Caki2 (cell line): ENCODE data around the gene B3GNT4. TPM values are rescaled to one million over a fixed set of nuclear protein-coding genes. Genes with fewer than 3 reads are reported as not detected.

Experiments
- DNase-seq: peaks from one replicate; pipeline ENCODE4 v3.0.0-alpha.2; 2015; ENCODE audit warnings: low read depth
- in situ Hi-C: cut with HindIII; loops from 2 replicates; pipeline ENCODE4 v1.10.0; 2016; ENCODE audit warnings: low sequenced_read_pairs, low pct_unique_long_range_greater_than_20kb, mixed read lengths
- total RNA-seq: library from RNA; depleted of rRNA; stranded (reverse); fragments of >200 nt; shearing (Covaris generic); gene quantifications from 2 replicates; pipeline ENCODE4 v1.2.3, GENCODE V29; 2014; ENCODE audit warnings: low replicate concordance

The B3GNT4 gene
- total RNA-seq, 1 experiment from 2014 or later: 1.4 TPM

- in situ Hi-C loops: no loop called here
- no peak for DNase-seq
Measured at GRCh38 chr12:122206111-122206881, 2.8 kb downstream of the B3GNT4 start.

DNA sequence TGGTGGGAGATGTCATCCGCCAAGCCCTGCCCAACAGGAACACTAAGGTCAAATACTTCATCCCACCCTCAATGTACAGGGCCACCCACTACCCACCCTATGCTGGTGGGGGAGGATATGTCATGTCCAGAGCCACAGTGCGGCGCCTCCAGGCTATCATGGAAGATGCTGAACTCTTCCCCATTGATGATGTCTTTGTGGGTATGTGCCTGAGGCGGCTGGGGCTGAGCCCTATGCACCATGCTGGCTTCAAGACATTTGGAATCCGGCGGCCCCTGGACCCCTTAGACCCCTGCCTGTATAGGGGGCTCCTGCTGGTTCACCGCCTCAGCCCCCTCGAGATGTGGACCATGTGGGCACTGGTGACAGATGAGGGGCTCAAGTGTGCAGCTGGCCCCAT is 3.5 kb downstream of the B3GNT4 start:
- no peak for DNase-seq
- in situ Hi-C loops: no loop called here

DNA sequence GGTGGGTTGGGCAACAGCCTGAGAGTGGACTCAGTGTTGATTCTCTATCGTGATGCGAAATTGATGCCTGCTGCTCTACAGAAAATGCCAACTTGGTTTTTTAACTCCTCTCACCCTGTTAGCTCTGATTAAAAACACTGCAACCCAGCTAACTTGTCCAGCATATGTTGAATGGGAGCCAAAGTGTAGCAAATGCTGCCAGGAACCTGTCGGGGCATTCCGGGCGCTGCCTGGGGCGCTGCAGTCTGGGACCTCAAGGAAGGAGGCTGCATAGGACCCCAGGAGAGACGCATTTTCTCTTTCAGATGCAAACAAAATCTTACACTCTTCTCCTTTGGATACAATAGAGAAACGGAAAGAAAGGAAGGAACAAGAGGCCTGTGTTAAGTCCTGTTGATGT is 3.9 kb downstream of the B3GNT4 start:
- in situ Hi-C loops: no loop called here
- DNase-seq: no peak

GRCh38 chr12:122208073-122208820 is 4.7 kb downstream of the B3GNT4 start:
- in situ Hi-C loops: no loop called here

GRCh38 chr12:122215771-122216170 is 12.3 kb downstream of the B3GNT4 start:
- in situ Hi-C loops: no loop called here
- no peak for DNase-seq

More at GRCh38 chr12:122208073-122208820, 4.7 kb downstream of the B3GNT4 start:
- DNase-seq: no peak

- in situ Hi-C loops: no loop called here
- no peak for DNase-seq
Measured at GRCh38 chr12:122216445-122216844, 12.9 kb downstream of the B3GNT4 start.

DNA sequence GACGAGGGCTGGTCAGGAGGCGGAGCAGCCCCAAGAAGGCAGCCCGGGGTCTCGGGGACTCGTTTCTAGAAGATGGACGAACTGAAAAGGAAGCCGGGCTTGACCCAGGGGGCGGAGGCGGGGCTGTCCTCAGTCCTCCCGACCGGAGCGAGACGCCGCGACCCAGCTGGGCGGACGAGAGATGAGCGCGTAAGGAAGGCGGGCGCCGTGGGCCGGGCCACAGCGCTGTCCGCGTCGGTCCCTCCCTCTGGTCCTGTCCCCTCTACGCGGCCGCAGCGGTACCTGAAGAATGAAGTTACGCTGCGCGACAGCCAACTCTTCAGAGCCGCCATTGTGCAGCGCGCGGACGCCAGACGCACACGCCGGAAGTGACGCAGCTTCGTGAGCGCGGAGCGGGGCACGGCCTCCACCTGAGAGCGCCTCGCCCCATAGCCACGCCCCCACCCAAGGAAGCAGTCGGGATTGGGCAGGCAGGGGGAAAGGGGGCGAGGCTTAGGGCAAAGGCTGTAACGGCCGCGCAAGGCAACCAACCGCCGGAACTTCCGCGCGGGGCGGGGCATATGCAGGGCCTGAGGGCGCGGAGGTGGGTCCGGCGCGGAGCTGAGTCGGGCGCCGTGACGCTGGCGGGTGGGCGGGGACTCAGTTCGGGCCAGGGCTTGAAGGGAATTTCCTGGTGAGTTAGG is 22.3 kb downstream of the B3GNT4 start, which contains the start of gene DIABLO:
Gene DIABLO (minus strand): TSS at position 370 of the 683 bp plus-strand sequence. CDS start 38 bp downstream, at position 332.
- DNase-seq: peak; percentile 99
- in situ Hi-C loops: no loop called here

- DNase-seq: no peak
- in situ Hi-C loops: no loop called here
Measured at GRCh38 chr12:122226366-122227125, 23.0 kb downstream of the B3GNT4 start.

GRCh38 chr12:122227341-122227740 is 23.8 kb downstream of the B3GNT4 start:
- in situ Hi-C loops: no loop called here
- no peak for DNase-seq

GRCh38 chr12:122228092-122228491 is 24.6 kb downstream of the B3GNT4 start:
- in situ Hi-C loops: no loop called here
- no peak for DNase-seq

GRCh38 chr12:122230798-122231197 is 27.3 kb downstream of the B3GNT4 start:
- no peak for DNase-seq
- in situ Hi-C loops: no loop called here

GRCh38 chr12:122232691-122233090 is 29.2 kb downstream of the B3GNT4 start:
- no peak for DNase-seq
- in situ Hi-C loops: no loop called here

DNA sequence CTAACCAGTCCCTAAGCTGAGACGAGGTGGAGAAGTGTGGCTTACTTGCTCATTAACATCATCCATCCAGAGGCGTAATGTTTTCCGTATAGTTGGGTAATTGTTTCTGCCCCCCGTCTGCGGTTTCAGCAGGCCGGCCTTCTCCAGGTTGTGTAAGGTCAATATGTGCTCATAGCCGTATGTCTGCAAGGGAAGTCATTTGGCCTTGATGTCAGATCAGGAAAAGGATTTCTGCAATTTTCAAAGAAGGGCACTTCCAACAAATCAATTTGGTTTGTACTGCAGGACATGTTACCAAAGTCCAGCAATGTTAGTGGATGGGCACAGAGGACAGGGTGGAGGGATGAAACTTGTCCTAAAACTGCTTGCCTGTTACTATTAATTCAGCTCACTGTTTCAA is 32.2 kb downstream of the B3GNT4 start:
- in situ Hi-C loops: no loop called here
- no peak for DNase-seq

DNA sequence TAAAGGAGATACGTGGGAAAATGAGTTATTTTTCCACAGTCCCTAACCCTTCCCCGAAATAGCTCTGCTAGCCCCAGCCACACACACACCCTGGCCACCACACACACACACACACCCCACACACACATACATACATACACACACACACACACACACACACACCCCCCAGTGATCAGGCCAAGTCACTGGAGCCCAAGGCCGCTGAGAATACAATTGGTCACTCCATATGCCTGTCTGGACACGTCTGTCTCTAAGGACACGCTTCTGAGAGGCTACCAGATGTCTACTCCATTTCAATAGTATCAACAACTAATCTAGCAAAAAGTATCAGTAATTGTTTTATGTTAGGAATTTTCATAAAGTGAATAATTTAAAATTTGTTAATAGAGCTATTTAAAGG is 35.4 kb downstream of the B3GNT4 start:
- no peak for DNase-seq
- in situ Hi-C loops: no loop called here

GRCh38 chr12:122243965-122244364 is 40.5 kb downstream of the B3GNT4 start:
- DNase-seq: no peak
- in situ Hi-C loops: no loop called here

- in situ Hi-C loops: no loop called here
- DNase-seq: no peak
Measured at GRCh38 chr12:122244565-122245371, 41.3 kb downstream of the B3GNT4 start.

DNA sequence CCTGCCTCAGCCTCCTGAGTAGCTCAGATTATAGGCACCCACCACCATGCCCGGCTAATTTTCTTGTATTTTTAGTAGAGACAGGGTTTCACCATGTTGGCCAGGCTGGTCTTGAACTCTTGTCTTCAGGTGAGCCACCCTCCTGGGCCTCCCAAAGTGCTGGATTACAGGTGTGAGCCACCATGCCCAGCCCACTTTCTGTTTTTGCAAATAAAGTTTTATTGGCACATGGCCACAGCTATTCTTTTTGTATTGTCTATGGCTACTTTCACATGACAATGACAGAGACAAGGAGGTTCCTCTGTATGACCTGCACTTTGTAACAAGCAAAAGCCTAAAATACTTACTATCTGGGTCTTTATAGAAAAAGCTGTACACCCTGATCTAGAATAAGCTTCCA is 42.0 kb downstream of the B3GNT4 start:
- in situ Hi-C loops: no loop called here
- no peak for DNase-seq

DNA sequence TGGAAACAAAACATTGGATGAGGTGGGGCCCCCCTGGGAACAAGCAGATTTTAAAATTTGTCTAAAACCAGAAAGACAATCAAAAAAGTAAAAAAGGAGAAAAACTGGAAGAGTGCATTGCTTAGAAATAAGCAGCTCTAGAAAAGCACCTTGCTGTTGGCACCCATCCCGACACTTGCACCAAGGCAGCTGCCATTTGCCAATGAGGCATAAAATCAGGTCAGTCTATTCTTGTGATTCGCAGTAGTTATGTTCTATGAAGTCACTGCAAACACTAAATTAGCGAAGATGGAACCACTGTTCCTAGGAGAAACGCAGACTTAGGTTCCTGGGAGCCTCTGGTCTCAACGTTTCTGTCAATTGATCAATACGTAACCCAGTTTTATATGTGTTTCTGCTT is 46.5 kb downstream of the B3GNT4 start:
- in situ Hi-C loops: no loop called here
- no peak for DNase-seq
